ENCODE results near the gene PCAT7.
"Not testable (repeated sequence)": the region's sequence is repeated elsewhere in the genome, so short reads cannot be mapped to it uniquely, and the experiment has no call there.

The PCAT7 gene

DNA sequence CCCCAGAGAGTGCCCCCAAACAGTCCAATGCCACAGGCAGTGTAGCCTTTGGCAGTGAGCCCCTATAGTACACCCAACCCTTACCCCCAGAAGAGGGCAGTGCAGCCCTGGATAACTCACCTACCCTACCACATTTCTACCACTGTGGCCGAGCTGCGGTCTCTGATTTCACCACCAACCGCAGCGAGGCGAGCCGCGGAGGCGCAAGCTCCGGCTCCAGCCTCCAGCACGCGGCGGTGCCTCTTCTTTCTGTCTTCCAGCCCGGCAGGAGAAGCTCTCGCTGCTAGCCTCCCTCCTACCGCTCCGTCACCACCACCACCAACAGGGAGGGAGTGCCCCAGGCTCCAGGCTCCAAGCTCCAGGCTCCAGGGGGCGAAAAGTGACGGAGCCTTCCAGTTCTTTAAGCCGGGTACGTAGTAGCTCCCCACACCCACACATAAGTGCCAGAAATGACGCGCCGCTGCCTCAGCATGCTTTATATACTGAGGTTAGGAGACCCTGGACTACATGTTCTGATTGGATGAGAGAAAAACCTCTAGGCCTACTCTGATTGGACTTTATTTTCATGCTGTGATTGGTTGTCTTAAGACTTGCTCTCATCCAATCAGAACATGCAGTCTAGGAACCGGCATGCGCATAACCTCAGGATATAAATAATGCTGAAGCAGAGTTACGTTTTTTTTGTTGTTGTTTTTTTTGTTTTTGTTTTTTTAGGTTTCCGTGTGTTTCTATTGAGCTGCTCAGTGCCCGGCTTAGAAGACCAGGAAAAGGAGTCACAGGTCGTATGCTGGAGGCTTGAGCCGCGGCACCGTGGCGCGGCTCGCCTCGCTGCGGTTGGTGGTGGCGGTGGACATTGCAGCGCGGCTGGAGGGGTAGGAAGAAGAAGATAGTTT lies at the start of gene PCAT7:
Gene PCAT7 (plus strand): TSS at position 645 of the 893 bp plus-strand sequence.
- Mint-ChIP-seq H3K36me3 (no peaks in the 10 kb centered on the region), H3K27me3 (peaks cover 11% of the 10 kb centered on the region), H3K27ac (no peak within 1 kb of the TSS), H3K4me3 (no peak within 1 kb of the TSS), H3K4me1 (no peaks in the 10 kb centered on the region), H3K9me3 (no peaks in the 10 kb centered on the region)
- peak in 1 of 2 donors; percentile 3 for DNase-seq (ENCODE audit: low spot score in 2 of 2)
- peak; percentile 63 for ATAC-seq (ENCODE audit: low read depth)

- not testable (repeated sequence) for H3K4me3 Mint-ChIP-seq; H3K27me3 Mint-ChIP-seq; H3K36me3 Mint-ChIP-seq; H3K4me1 Mint-ChIP-seq; DNase-seq (ENCODE audit: low spot score in 2 of 2); H3K27ac Mint-ChIP-seq; H3K9me3 Mint-ChIP-seq; ATAC-seq (ENCODE audit: low read depth)
Measured at GRCh38 chr9:94506370-94506769, 48.5 kb upstream of the PCAT7 start.

GRCh38 chr9:94507531-94508258 lies 47.2 kb upstream of the PCAT7 start:
- peaks cover 9% of the 10 kb centered on the region for H3K27me3 Mint-ChIP-seq
- ATAC-seq (ENCODE audit: low read depth), result no peak

DNA sequence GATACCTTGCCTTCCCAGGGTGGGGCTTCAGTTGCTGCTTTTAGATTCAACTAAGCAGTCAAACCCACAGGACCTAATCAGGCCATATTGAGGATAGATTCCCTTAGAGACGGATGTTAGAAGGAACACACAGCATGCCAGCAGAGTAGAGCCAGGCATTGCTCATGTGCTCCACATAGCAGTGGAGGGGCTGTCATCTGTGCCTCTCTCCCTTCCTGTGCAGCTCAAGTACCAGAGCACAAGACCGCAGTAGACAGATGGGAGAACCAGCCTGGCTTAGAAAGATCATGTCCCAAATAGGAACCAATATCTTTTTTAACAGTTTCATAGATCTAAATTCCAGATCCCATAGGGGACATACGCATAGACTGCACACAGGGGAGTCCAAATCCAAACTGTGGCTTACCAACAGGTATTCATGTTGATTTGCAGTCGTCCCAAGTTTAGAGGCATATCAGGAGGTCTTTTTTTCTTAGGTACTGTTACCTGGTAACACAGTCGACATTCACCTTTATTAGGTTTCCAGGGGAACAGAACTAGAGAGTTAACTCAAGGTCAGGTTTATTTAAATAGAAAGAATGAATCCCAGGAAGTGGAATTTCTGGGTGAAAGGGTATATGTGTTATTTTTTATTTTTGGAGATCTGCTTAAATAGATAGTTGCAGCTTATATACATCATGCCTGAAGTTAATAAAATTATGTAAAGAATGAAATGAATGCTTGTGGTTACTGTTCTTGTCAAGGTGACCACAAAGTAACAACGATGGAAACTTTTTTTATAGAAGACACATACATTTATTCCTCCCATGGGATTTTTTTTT lies 43.5 kb upstream of the PCAT7 start:
- Mint-ChIP-seq H3K9me3 (no peaks in the 10 kb centered on the region), H3K27me3 (peaks cover 2% of the 10 kb centered on the region), H3K4me3 (no peak overlapping the region), H3K27ac (no peak overlapping the region), H3K36me3 (no peaks in the 10 kb centered on the region), H3K4me1 (no peaks in the 10 kb centered on the region)
- DNase-seq (ENCODE audit: low spot score in 2 of 2), result no peak
- ATAC-seq (ENCODE audit: low read depth), result no peak

More at GRCh38 chr9:94507531-94508258, 47.2 kb upstream of the PCAT7 start:
- no peak overlapping the region for H3K4me3 Mint-ChIP-seq
- no peak for DNase-seq (ENCODE audit: low spot score in 2 of 2)
- no peaks in the 10 kb centered on the region for H3K4me1 Mint-ChIP-seq
- no peak overlapping the region for H3K27ac Mint-ChIP-seq
- peaks cover 2% of the 10 kb centered on the region for H3K9me3 Mint-ChIP-seq
- no peaks in the 10 kb centered on the region for H3K36me3 Mint-ChIP-seq

DNA sequence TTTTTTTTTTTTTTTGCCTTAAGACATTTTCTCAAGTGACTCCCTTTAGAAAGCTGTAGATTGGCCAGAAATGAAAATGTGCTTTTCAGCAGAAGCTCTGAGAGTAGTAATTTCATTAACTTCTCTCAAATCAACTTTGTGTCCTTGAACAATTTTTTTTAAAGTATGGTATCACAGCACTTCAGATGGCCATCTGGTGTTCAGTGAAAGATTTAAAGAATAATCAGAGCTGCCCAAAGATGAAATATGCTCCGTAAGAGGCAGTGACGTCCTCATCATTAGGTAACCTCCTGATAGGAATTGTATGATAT lies 43.0 kb upstream of the PCAT7 start:
- Mint-ChIP-seq H3K36me3 (no peaks in the 10 kb centered on the region), H3K4me3 (no peak overlapping the region), H3K9me3 (no peaks in the 10 kb centered on the region), H3K27ac (no peak overlapping the region), H3K4me1 (no peaks in the 10 kb centered on the region), H3K27me3 (peaks cover 2% of the 10 kb centered on the region)
- ATAC-seq (ENCODE audit: low read depth) (no peak), DNase-seq (ENCODE audit: low spot score in 2 of 2) (no peak)

GRCh38 chr9:94514722-94515121 lies 40.2 kb upstream of the PCAT7 start:
- H3K27ac Mint-ChIP-seq, result no peak overlapping the region
- H3K36me3 Mint-ChIP-seq, result no peaks in the 10 kb centered on the region
- H3K27me3 Mint-ChIP-seq, result no peaks in the 10 kb centered on the region
- H3K4me1 Mint-ChIP-seq, result no peaks in the 10 kb centered on the region
- H3K9me3 Mint-ChIP-seq, result no peaks in the 10 kb centered on the region
- no peak for DNase-seq (ENCODE audit: low spot score in 2 of 2)
- no peak for ATAC-seq (ENCODE audit: low read depth)
- H3K4me3 Mint-ChIP-seq, result no peak overlapping the region

- no peak overlapping the region for H3K4me3 Mint-ChIP-seq
- no peaks in the 10 kb centered on the region for H3K36me3 Mint-ChIP-seq
- no peaks in the 10 kb centered on the region for H3K27me3 Mint-ChIP-seq
- no peaks in the 10 kb centered on the region for H3K9me3 Mint-ChIP-seq
- no peaks in the 10 kb centered on the region for H3K4me1 Mint-ChIP-seq
- H3K27ac Mint-ChIP-seq, result no peak overlapping the region
- no peak for ATAC-seq (ENCODE audit: low read depth)
- no peak for DNase-seq (ENCODE audit: low spot score in 2 of 2)
Measured at GRCh38 chr9:94517254-94517653, 37.6 kb upstream of the PCAT7 start.

- Mint-ChIP-seq H3K4me1 (no peaks in the 10 kb centered on the region), H3K4me3 (no peak overlapping the region), H3K9me3 (no peaks in the 10 kb centered on the region), H3K27ac (no peak overlapping the region), H3K27me3 (no peaks in the 10 kb centered on the region), H3K36me3 (no peaks in the 10 kb centered on the region)
- ATAC-seq (ENCODE audit: low read depth) (no peak), DNase-seq (ENCODE audit: low spot score in 2 of 2) (no peak)
Measured at GRCh38 chr9:94525396-94526035, 29.4 kb upstream of the PCAT7 start.

DNA sequence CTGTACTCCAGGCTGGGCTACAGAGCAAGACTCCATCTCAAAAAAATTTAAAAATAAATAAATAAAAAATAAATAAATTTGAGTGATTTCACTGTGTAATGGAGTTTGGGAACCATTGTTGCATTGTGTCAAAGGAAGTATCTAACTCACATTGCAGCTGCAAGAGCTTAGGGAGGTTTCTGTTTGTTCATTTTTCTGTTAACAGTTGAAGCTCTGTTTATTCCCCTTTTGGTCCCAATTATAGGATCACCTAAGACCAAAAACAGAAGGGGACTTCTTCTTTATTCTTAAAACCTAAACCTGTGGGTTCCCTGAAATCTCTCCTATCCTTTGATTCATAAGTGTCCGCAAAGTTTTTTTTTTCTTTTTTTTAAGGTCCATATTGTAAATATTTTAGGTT lies 28.6 kb upstream of the PCAT7 start:
- no peak for DNase-seq (ENCODE audit: low spot score in 2 of 2)
- peaks cover 2% of the 10 kb centered on the region for H3K27me3 Mint-ChIP-seq
- H3K36me3 Mint-ChIP-seq, result no peaks in the 10 kb centered on the region
- ATAC-seq (ENCODE audit: low read depth), result no peak
- H3K9me3 Mint-ChIP-seq, result no peaks in the 10 kb centered on the region
- H3K4me1 Mint-ChIP-seq, result no peaks in the 10 kb centered on the region
- no peak overlapping the region for H3K27ac Mint-ChIP-seq
- no peak overlapping the region for H3K4me3 Mint-ChIP-seq

DNA sequence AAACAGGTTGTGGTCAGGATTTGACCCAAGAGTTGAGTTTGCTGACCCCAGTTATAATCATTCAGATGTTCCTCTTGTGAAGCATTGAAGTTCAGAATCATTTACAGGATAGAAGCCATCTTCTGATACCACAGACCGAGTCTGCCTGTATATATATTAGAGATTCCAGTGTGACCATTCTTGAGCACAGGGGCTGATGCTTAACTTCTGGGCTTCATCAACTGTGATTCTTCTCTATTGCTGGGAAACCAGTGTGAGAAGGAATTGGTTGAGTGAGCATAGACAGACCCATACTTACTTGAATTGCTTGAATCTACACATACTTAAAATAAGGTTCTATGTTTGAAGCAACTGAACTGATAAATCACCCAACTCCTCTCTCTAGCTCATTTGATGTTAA lies 27.9 kb upstream of the PCAT7 start:
- Mint-ChIP-seq H3K36me3 (no peaks in the 10 kb centered on the region), H3K4me1 (no peaks in the 10 kb centered on the region), H3K27me3 (peaks cover 2% of the 10 kb centered on the region), H3K9me3 (no peaks in the 10 kb centered on the region), H3K4me3 (no peak overlapping the region), H3K27ac (no peak overlapping the region)
- ATAC-seq (ENCODE audit: low read depth) (no peak), DNase-seq (ENCODE audit: low spot score in 2 of 2) (no peak)

DNA sequence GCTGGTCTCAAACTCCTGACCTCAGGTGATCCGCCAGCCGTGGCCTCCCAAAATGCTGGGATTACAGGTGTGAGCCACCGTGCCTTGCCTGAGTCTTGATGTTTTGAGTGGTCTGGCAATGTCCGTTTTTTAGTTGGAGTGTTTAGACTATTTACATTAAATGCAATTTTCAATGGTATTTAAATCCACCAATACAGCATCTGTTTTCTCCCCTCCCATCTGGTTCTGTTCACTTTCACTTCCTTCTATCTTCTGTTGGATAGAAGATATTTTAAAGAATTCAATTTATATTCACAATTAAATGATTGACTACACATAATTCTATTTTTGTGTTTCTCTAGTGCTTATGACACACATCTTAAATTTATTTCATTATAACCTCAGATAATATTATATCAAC lies 26.0 kb upstream of the PCAT7 start:
- H3K4me1 Mint-ChIP-seq, result no peaks in the 10 kb centered on the region
- H3K27ac Mint-ChIP-seq, result no peak overlapping the region
- no peak for ATAC-seq (ENCODE audit: low read depth)
- peaks cover 3% of the 10 kb centered on the region for H3K27me3 Mint-ChIP-seq
- H3K9me3 Mint-ChIP-seq, result no peaks in the 10 kb centered on the region
- no peaks in the 10 kb centered on the region for H3K36me3 Mint-ChIP-seq
- DNase-seq (ENCODE audit: low spot score in 2 of 2), result no peak
- H3K4me3 Mint-ChIP-seq, result no peak overlapping the region

- no peak overlapping the region for H3K27ac Mint-ChIP-seq
- H3K9me3 Mint-ChIP-seq, result no peaks in the 10 kb centered on the region
- peaks cover 9% of the 10 kb centered on the region for H3K27me3 Mint-ChIP-seq
- no peak for ATAC-seq (ENCODE audit: low read depth)
- H3K4me1 Mint-ChIP-seq, result no peaks in the 10 kb centered on the region
- no peak overlapping the region for H3K4me3 Mint-ChIP-seq
- H3K36me3 Mint-ChIP-seq, result no peaks in the 10 kb centered on the region
- no peak for DNase-seq (ENCODE audit: low spot score in 2 of 2)
Measured at GRCh38 chr9:94533155-94533554, 21.7 kb upstream of the PCAT7 start.

DNA sequence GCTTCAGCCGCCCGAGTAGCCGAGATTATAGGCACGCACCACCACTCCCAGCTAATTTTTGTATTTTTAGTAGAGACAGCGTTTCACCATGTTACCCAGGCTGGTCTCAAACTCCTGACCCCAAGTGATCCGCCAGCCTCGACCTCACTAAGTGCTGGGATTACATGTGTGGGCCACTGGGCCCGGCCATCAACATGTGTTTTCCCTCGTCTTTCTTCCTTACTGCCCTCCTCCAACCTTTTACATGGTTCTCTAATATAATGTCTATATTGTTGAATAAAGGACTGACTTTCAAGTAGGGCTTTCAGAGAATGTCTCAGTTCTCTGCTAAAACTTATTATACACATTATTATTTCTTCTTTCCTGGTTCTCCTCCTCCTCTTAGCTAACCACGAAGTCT lies 21.3 kb upstream of the PCAT7 start:
- H3K27me3 Mint-ChIP-seq, result peaks cover 9% of the 10 kb centered on the region
- no peak overlapping the region for H3K4me3 Mint-ChIP-seq
- H3K27ac Mint-ChIP-seq, result no peak overlapping the region
- no peak for ATAC-seq (ENCODE audit: low read depth)
- no peaks in the 10 kb centered on the region for H3K4me1 Mint-ChIP-seq
- no peaks in the 10 kb centered on the region for H3K36me3 Mint-ChIP-seq
- no peaks in the 10 kb centered on the region for H3K9me3 Mint-ChIP-seq
- DNase-seq (ENCODE audit: low spot score in 2 of 2), result no peak

- no peak overlapping the region for H3K27ac Mint-ChIP-seq
- no peaks in the 10 kb centered on the region for H3K9me3 Mint-ChIP-seq
- no peaks in the 10 kb centered on the region for H3K36me3 Mint-ChIP-seq
- H3K4me3 Mint-ChIP-seq, result no peak overlapping the region
- H3K4me1 Mint-ChIP-seq, result no peaks in the 10 kb centered on the region
- no peak for DNase-seq (ENCODE audit: low spot score in 2 of 2)
- no peak for ATAC-seq (ENCODE audit: low read depth)
- peaks cover 9% of the 10 kb centered on the region for H3K27me3 Mint-ChIP-seq
Measured at GRCh38 chr9:94534901-94535300, 20.0 kb upstream of the PCAT7 start.
